ENCODE results near the gene CAVIN2.

CAVIN2 gene

DNA sequence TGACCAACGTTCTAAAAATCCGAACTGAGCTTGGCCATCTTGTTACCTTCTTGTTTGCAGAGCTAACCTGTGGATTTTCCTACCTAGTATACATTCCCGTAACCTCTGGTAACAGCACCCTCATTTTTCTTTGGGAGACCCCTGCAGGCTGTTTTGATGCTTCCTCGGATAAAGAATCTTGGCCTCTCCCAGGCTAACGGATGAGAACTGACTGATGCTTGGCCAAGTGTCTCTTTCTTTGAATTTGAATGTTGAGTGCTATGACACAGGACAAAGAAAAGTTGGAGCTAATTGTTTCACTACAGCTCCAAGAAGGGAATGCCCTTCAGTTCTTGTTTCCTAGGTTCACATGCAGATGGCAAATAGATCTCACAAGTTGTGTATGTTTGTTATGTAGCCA lies 19.3 kb upstream of the CAVIN2 start:
- FAIRE-seq (no peak), DNase-seq (ENCODE audit: low spot score) (no peak)

DNA sequence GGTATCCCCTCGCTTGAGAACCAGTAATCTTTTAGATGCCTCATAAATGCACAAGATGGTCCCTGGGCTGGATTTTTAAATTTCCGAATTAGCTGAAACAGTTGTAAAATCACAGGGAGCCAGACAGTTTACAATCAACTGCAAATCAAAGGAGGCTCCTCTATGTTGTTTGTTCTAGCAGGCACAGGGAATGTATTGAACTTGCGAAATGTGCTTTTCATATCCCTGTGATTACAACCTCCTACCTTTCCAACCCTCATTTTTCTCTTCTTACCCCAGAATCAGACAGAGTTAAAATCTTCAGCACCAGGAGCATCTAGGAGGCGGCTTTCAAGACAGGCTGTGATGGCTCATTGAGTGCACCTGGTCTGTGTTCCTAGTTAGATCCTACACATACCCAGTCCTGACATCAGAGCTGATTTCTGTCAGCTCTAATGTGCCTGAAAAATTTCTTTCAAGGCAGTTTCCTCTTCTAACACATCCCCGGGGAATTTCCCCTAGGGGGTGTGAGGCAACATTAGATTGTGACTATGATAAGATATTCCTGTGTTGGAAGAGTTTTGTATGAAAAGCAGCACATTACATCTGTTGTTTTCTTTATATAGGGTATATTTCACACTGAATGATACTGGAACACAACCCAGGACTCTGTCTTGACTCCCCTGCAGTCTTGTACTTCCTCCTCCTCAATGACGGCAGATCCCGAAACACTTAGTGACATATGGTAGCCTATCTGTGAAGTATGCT lies 17.9 kb upstream of the CAVIN2 start:
- FAIRE-seq = no peak
- DNase-seq (ENCODE audit: low spot score) = no peak

DNA sequence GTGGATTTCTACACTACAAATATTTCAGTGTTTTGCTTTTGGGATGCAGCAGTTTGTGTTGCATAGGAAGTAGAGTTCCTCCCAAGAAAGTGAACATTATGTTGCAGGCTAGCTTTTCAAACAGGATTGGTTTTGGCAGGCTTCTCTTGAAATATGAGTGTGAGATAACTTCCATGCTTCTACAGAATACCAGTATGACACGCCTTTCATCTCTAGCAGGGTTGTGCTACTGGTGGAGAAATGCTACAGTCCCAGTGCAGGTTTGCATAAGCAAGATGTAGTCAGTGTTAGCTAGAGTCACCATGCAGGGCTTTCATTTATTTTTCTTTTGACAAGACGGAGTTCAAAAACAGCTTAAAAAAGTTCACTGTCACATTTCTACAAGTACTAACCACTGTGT lies 17.1 kb upstream of the CAVIN2 start:
- no peak for FAIRE-seq
- no peak for DNase-seq (ENCODE audit: low spot score)

DNA sequence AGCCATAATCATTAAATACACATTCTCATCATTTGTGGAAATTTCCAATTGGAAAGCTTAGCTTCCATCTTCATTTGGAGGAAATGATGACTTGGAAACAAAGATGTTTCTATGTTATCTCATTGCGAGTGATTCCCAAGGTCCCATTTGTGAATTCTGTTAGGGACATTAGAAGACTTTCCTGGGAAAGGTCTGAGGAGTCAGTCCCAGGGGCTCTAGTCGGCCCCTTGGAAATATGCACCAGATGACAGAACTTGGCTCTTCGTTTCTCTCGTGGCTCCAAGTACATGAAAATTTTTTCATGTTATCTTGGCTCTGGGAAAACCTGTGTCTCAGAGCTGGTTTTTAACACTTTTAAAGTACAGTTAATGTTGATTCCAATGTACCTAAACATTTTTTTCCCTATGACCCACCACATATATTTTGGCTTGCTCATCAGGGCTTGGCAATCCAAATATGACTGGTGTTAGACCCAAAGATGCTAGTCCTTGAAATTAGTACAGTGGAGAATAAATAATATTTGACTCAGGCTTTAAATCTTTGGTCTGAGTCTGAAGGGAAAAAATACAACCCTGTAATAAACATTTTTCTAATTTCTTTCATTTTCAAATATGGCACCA lies 15.4 kb upstream of the CAVIN2 start:
- DNase-seq (ENCODE audit: low spot score) (no peak), FAIRE-seq (no peak)

DNA sequence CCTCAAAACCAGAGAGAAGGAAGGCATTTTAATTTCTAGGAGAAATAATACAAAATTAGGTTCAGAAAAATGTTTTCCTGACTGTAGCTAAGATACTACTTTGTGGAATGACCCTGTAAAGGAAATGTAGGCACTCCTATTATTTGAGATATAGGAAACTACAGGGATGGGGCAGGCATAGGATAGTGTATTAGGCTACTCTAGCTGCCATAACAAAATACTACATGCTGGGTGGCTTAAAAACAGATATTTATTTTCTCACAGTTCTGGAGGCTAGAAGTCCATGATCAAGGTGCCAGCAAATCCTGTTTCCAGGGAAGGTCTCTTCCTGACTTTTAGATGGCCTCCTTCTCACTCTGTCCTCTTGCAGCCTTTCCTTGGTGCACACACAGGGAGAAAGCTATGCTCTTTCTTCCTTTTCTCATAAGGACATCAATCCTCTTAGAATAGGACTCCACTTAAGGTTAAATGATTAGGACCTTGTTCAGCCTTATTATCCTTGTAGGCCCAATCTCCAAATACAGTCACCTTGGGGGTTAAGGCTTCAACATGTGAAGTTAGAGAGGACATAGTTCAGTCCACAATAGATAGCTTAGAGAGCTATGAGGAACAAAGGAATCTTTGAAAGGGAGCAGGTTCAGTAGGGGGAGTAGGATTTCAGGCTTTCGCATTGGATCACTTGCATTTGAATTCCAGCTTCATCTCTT lies 14.0 kb upstream of the CAVIN2 start:
- no peak for DNase-seq (ENCODE audit: low spot score)
- no peak for FAIRE-seq

DNA sequence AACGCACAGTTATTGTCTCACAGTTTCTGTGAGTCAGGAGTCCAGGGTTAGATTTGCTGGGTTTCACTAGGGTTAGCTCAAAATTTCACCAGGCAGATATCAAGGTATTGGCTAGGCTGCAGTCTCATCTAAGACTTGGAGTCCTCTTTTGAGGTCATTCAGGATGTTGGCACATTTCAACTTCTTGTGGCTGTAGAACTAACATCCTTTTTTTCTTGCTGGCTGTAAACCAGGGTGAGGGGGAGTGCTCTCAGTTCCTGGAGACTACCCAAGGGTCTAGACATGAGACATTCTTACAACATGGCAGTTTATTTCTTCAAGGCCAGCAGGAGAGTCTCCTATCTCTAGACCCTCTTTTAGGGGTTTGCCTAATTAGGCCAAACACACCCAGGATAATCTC lies 12.8 kb upstream of the CAVIN2 start:
- no peak for DNase-seq (ENCODE audit: low spot score)
- FAIRE-seq = no peak

DNA sequence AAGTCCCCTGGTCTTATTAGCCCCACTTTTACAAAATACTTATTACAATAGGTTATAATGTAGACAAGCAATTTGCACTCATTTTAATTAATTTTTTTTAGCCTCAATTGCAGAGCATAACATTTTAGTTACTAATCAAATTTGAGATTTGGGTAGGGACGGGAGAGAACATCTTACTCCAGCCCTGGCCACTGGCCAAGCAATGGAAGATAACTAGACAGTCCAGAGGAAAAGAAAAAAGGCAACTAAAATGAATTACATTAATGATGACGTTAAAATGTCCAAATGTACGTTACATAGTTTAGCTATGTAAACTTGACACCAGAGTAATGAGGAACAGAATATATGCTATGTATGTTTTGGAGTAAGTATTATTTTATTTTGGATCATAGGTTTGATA lies 11.0 kb upstream of the CAVIN2 start:
- no peak for FAIRE-seq

DNA sequence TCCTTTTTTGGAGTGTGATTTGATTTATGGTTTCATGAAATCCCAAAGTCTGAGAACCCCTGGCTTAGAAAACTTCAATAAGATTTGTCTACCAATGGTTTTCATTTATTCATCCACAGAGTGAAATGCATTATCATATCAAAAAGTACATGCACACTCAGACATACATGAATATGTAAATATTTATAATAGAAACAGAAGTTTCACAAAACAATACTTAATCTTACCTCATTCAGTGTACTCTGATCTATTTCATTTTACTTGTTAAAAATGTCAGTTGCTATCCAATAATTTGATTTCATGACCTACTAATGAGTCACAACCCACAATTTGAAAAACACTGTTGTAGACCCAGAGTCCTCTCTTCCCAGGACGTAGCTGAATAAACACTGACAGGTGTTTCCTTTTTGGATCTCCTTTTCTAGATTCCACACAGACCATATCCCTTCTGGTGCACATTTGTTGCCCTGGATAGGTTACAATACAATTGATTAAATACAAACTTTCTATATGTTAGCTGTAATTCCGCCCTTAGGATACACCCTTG lies 10.4 kb upstream of the CAVIN2 start:
- DNase-seq (ENCODE audit: low spot score) (no peak), FAIRE-seq (no peak)

More for the DNA sequence above, 11.0 kb upstream of the CAVIN2 start:
- no peak for DNase-seq (ENCODE audit: low spot score)

DNA sequence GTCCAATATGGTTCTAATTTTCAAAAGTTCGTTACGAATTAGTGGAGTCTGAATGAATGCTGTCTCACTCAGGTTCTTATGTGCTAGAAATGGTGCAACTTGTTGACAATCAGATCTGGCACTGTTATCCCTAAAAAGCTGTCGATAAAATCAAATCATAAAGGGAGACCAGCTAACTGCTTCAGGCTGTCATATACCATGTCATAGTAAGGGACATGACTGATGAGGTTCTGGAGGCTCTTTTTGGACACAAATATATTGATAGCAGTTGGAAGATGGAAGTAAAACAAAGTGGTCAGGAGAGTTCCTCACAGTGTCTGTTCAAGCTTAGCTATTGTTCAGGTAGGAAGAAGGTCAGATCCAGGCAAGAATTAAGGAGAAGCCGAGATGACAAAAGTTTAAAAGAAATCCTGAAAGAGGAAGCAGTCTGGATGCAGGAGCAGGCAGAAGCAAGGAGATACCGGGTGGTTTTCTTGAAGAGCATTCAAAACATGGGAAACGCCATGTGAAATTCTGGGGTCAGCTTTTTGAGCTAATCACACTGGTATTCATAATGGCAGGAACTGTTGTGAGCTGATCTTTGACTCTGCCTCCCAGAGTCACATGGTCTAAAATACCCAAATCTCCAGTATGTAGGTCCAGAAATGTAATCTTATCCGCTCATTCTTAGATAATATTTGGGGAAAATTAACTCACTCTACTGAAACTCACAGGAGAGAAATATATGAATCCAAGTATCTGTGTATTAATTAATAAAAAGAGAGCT lies 9.4 kb upstream of the CAVIN2 start:
- DNase-seq (ENCODE audit: low spot score) (no peak), FAIRE-seq (no peak)

DNA sequence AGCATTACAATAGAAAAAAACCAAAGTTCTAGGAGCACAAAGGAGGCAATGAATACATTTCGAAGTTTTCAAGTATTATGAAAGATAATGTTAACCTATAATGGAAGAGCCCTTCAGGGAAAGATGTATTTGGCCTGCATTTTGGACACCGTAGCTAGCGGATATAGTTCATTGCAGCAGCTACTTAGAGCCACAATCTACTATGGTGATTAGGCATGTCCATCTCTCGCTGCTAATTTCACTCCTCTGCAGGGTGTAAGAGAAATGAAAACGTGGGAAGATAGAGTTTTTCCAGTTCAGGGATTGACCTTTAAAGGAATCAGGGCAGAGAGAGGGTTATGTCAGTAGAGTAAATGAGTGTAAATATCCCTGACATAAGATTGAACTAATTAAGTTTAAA lies 8.5 kb upstream of the CAVIN2 start:
- no peak for FAIRE-seq
- no peak for DNase-seq (ENCODE audit: low spot score)

DNA sequence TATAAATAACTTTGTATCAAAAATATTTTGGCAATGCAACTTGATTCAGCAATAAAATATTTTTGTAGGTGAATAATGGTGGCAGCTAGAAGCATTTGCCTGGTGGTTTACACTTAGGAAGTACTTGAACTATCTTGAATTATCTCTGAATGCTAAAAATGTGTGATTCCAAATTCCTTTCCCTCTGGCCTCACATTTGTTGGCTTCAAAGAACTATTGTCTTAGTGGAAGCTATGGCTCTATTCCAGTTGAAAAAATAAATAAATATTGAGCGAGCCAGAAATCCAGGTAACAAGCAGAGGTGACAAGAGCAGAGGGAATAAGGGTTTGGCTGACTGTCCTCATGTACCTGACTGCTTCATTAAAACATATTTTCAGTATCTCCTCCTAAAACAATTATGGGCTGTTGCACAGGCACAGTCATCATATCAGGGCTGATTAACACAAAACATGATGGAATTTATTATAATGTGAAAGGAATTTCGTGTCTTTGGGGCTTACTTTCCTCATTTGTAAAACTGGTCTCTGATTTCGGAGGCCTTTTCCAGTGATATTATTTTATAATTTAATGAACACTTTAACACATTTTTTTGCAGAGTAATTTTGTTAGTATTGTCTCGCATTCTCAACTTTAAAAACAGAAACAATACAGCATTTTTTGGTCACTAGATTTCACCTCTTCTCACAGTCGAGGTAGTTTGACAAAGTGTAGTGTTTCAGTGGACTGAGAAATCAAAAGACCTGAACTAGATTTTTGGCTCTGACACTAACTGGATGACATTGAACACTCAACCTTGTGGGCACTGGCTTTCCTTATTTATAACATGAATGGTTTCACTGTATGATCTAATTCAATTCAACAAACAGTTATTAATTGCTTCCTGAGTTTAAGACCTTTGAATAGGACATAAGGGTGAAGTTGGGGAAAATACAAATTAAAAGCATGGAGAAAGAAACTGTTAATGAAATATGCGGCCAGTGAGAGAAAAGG lies 7.8 kb upstream of the CAVIN2 start:
- no peak for DNase-seq (ENCODE audit: low spot score)
- no peak for FAIRE-seq

DNA sequence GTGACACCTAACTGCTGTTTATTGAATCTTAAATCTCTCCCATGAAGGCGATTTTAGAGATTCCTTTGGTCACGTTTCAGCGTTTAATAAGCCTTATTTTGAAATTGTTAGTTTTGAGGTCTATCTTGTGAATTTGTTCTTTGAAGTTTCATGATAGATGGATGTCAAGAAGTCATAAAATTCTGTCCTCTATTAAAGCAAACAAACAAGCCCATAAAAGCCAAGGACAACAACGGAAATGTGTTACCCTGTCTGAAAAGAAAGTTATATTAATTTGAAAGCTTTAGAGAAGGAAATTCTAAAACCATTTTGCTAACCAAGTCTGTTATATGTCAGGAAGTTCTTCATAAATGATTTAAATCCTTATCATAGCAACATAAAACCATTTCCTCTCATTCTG lies 7.0 kb upstream of the CAVIN2 start:
- DNase-seq (ENCODE audit: low spot score) (no peak), FAIRE-seq (no peak)

DNA sequence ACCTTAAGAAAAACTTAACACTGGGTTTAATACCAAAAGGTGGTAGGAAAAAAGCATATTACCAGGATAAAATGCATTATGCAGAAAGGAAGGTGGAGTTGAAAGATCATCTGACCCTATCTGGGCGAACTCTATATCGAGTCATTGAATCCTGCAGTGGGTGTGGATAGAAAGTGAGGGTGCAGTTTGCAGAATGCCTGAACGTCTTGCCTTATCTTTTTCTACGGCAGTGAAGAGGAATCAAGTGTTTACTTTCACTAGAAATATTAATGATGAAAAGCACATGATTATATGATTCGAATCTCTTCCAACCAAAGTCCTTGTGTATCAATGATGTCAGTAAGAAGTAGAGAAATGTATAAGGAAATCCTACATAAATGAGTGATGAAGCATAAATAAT lies 4.3 kb upstream of the CAVIN2 start:
- no peak for FAIRE-seq
- no peak for DNase-seq (ENCODE audit: low spot score)

DNA sequence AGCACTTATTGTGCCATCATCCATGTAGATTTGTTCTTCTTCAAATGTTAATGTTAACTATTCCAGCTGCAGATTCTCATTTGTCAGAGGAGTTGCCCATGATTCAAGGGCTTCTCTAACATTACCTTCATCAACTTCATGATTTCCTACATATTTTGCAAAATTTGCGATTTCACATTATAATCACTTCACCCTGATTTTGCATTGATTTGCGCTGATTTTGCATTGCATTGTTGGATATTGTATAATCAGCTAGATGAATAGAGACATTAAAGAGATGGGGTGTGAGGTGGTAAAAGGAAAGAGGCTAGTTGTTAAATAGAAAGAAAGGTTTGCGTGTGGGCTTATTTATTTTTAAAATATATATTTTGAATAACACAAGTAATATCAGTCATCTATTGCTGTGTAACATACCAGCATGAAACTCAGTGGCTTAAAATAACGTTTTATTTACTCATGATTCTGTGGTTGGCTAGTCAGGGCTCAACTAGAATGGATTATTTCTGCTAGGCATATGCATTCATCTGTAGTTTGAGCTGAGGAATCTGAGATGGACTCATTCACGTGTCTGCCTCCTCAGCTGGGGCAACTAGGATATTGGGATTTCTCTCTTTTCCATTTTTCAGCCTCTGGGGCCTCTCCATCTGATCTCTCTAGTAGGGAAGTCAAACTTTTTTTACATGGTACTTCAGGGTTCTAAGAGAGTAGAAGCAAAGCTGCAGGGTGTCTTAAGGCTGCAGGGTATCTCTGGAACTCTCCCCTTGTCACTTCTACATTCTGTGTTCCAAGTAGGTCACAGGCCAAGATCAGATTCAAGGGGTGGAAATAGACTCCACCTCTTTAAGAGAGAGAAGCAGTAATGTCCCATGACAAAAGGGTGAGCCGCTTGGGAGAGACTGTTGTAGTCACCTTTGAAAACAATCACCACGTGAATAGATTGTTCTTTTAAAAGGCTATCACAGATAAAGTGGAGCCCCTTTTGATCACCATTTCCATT lies 2.2 kb upstream of the CAVIN2 start:
- no peak for FAIRE-seq
- DNase-seq (ENCODE audit: low spot score) = no peak

DNA sequence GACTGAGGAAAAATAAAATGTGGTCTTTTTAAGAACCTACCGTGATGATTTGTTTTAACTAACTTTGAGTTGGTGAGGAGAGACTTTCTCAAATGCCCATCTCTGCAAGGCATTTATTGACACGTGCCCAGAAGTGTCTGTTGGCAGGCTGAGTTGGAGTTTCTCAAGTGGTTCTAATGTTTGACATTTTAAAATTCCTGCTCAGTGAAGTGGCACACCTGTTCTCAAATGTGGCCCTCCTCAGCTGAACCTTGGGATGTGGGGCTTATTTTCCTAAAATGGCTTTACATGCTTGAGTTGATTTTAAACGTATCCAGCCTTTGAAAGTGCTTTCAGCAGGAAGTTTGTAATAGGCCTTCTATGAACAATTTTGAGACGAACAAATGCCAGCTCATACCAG lies 876 bp upstream of the CAVIN2 start:
- DNase-seq (ENCODE audit: low spot score) (no peak), FAIRE-seq (no peak)

DNA sequence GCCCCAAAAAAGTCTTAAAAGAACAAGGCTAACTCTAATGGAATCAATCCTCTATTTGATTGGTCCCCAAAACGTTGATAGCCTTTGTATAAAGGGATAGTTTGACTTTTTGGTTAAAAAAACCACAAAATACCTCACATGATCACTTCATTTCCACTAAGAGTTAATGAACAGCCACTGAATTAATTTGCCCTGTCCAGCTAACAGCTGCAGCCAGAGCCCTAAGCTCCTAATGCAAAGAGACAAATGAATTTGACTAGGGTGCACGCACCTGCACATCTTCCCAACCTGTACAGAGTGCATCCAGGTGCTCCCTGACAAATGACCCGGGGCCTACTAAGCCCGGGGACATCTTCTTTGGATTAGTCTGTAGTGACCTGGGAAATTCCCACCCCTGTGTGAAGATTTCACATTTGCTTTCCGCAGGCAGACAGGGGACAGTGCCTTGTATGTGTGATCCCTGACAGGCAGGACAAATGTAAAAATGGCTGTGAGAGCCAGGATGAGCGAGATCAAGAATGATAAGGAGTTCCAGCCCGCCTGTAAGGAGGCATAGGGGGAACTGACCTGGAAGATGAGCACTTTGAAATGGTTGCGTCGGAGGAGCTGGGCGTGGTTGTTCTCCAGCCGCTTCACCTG lies 893 bp downstream of the CAVIN2 start:
- DNase-seq (ENCODE audit: low spot score) = no peak
- no peak for FAIRE-seq

DNA sequence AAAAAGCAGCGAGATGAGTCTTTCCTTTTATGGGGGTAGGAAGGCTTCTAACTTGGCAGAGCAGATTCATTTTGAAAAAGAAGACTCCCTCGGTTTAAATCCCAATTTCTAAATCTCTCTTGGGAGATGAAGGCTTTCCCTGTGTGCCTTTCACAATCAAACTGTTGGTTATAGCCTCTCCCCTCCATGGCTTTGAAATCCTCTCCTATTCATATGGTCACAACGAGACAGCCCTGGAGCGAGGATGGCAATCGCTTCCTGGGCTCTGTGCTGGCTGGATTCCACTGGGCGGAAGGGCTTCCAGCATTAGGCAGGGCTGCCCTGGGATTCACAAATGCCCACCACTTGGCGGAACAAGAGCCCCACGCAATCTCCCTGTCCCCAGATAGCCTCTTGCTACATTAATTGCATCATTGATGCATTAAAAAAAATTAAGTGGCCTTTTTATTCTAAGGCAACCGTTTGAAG lies 1.6 kb downstream of the CAVIN2 start:
- peak; percentile 42 for DNase-seq (ENCODE audit: low spot score)
- no peak for FAIRE-seq

DNA sequence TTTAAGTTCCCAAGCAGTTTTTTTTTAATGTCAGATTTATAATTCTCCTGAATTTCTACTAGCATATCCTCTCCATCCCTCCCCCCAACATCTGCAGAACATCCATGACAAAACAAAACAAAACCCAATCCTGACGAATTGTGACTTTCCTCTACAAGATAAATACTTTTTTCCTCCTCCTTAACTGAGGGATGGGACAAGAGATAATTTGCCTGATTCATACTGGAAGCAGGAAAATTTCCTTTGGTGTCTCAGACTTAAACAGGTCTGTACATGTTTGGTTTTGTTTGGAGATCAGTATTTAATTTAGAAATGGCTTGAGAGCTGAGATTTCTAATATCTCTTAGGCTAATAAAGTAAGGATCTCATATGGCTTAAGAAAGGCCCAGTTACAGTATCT lies 2.2 kb downstream of the CAVIN2 start:
- FAIRE-seq (no peak), DNase-seq (ENCODE audit: low spot score) (no peak)

DNA sequence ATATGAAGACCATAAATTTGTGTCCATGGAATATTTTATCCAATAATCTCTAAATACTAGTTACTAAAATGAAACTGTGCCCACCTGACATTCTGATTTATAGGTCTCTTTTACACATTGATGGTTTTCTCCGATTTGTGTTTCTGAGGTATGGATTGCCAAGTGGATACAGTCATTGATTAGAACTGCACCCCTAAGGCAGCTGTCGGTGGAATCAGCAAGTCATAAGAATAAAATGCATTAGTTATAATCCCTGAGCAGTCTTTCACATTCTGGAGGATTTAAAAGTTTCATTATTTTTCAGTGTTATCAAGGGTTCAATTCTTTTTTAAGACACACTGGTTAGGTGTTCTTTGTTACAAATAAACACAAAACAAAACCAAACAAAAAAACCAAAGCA lies 6.0 kb downstream of the CAVIN2 start:
- FAIRE-seq (no peak), DNase-seq (ENCODE audit: low spot score) (no peak)
